OCI-LY1 (cell line): ENCODE results near the gene PARD3.

Experiments used
- H2AFZ ChIP-seq: fragments of 200-600 bp; sonication (generic), shearing (Covaris generic); 2 replicates; pipeline ENCODE4 v1.6.0; 2014; ENCODE audit warnings: antibody characterized with exemption, mild to moderate bottlenecking, low read length
- H3F3A ChIP-seq: fragments of 200-600 bp; sonication (generic), shearing (Covaris generic); 2 replicates; pipeline ENCODE4 v1.6.0; 2014; ENCODE audit warnings: mild to moderate bottlenecking, antibody characterized with exemption, low read length, moderate library complexity; ENCODE audit not compliant: insufficient read depth
- H3K27ac ChIP-seq: fragments of 200-600 bp; sonication (generic); 2 replicates; pipeline ENCODE4 v1.5.1; 2014; ENCODE audit warnings: low read length, mixed run types, mild to moderate bottlenecking, low read depth; ENCODE audit not compliant: poor library complexity, severe bottlenecking
- H3K27me3 ChIP-seq: fragments of 200-600 bp; sonication (generic); 2 replicates; pipeline ENCODE4 v1.6.0; 2014; ENCODE audit warnings: antibody characterized with exemption, mild to moderate bottlenecking, low read length, moderate library complexity; ENCODE audit not compliant: insufficient read depth
- H3K36me3 ChIP-seq: fragments of 200-600 bp; sonication (generic); 2 replicates; pipeline ENCODE4 v1.6.1; 2014; ENCODE audit warnings: mild to moderate bottlenecking, antibody characterized with exemption, low read length, moderate library complexity, mixed read lengths; ENCODE audit not compliant: insufficient read depth
- H3K4me1 ChIP-seq: fragments of 200-600 bp; sonication (generic); 2 replicates; pipeline ENCODE4 v1.5.1; 2014; ENCODE audit warnings: mild to moderate bottlenecking, low read length, moderate library complexity; ENCODE audit not compliant: insufficient read depth, severe bottlenecking
- H3K4me2 ChIP-seq: fragments of 200-600 bp; sonication (generic), shearing (Covaris generic); 2 replicates; pipeline ENCODE4 v1.6.1; 2014; ENCODE audit warnings: low read length
- H3K4me3 ChIP-seq: fragments of 200-600 bp; sonication (generic); 2 replicates; pipeline ENCODE4 v1.5.1; 2014; ENCODE audit warnings: low read length, low read depth, mild to moderate bottlenecking, mixed read lengths; ENCODE audit not compliant: poor library complexity, severe bottlenecking
- H3K79me2 ChIP-seq: fragments of 200-600 bp; shearing (Covaris generic); 2 replicates; pipeline ENCODE4 v1.6.1; 2016; ENCODE audit warnings: mixed run types, low read length, mixed read lengths; ENCODE audit not compliant: insufficient read depth
- H3K9ac ChIP-seq: fragments of 200-600 bp; sonication (generic), shearing (Covaris generic); 2 replicates; pipeline ENCODE4 v1.6.1; 2014; ENCODE audit warnings: mild to moderate bottlenecking, low read length, mixed read lengths
- H3K9me2 ChIP-seq: fragments of 200-600 bp; sonication (generic), shearing (Covaris generic); 2 replicates; pipeline ENCODE4 v1.6.1; 2014; ENCODE audit warnings: low read depth, mild to moderate bottlenecking, low read length, mixed read lengths
- H3K9me3 ChIP-seq: fragments of 200-600 bp; shearing (Covaris generic); 2 replicates; pipeline ENCODE4 v1.6.1; 2014; ENCODE audit warnings: low read length, mixed read lengths
- H4K20me1 ChIP-seq: fragments of 200-600 bp; sonication (generic), shearing (Covaris generic); 2 replicates; pipeline ENCODE4 v1.6.0; 2016; ENCODE audit warnings: mild to moderate bottlenecking, low read length; ENCODE audit not compliant: insufficient read depth
- EZH2 ChIP-seq: fragments of 200-600 bp; sonication (generic), shearing (Covaris generic); IDR thresholded peaks from 2 replicates; pipeline ENCODE4 v1.8.0; 2017; ENCODE audit warnings: borderline replicate concordance, mixed run types, mild to moderate bottlenecking, antibody characterized with exemption, low read length, moderate library complexity, mixed read lengths
- TF ChIP-seq, protein P1 (sequence below): fragments of 200-600 bp; sonication (generic), shearing (Covaris generic); IDR thresholded peaks from 2 replicates; pipeline ENCODE4 v1.5.1; 2017; ENCODE audit warnings: mild to moderate bottlenecking, antibody characterized with exemption, low read length, moderate library complexity, mixed read lengths

PARD3 gene

DNA sequence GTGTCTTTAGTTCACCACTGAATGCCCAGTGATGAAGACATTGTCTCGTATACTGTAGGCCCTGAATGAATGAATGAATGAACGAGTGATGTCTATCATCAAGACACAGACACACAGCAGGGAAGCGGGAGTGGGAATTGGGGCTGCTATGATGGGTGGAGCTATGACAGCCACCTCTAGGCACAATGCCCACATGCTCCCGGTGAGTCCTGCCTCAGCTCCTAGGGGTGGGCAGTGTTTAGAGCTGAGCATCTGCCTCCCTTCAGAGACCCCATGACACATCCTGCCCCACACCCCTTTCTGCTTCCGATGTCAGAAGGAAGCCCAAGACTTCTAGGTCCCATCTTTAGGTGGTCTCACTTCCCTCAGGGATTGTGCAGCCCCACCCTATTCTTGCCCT, 714.1 kb downstream of the PARD3 start:
- TF ChIP-seq, protein P1, sequence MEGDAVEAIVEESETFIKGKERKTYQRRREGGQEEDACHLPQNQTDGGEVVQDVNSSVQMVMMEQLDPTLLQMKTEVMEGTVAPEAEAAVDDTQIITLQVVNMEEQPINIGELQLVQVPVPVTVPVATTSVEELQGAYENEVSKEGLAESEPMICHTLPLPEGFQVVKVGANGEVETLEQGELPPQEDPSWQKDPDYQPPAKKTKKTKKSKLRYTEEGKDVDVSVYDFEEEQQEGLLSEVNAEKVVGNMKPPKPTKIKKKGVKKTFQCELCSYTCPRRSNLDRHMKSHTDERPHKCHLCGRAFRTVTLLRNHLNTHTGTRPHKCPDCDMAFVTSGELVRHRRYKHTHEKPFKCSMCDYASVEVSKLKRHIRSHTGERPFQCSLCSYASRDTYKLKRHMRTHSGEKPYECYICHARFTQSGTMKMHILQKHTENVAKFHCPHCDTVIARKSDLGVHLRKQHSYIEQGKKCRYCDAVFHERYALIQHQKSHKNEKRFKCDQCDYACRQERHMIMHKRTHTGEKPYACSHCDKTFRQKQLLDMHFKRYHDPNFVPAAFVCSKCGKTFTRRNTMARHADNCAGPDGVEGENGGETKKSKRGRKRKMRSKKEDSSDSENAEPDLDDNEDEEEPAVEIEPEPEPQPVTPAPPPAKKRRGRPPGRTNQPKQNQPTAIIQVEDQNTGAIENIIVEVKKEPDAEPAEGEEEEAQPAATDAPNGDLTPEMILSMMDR, result no peak
- TF ChIP-seq EZH2, result no peak
- H3K4me1 ChIP-seq, result no peaks in the 10 kb centered on the region
- H3K4me3 ChIP-seq, result no peak overlapping the region
- no peaks in the 10 kb centered on the region for H4K20me1 ChIP-seq
- H3K9ac ChIP-seq, result no peak overlapping the region
- no peaks in the 10 kb centered on the region for H3F3A ChIP-seq
- no peaks in the 10 kb centered on the region for H3K79me2 ChIP-seq
- no peaks in the 10 kb centered on the region for H3K9me3 ChIP-seq
- no peaks in the 10 kb centered on the region for H3K36me3 ChIP-seq
- no peak overlapping the region for H3K4me2 ChIP-seq
- H3K27ac ChIP-seq, result no peak overlapping the region
- H3K9me2 ChIP-seq, result no peaks in the 10 kb centered on the region
- no peak overlapping the region for H2AFZ ChIP-seq
- no peaks in the 10 kb centered on the region for H3K27me3 ChIP-seq

- Histone ChIP-seq H3K27me3 (no peaks in the 10 kb centered on the region), H3K4me3 (no peak overlapping the region), H3K9ac (no peak overlapping the region), H3K27ac (no peak overlapping the region), H3K4me2 (no peak overlapping the region), H4K20me1 (no peaks in the 10 kb centered on the region), H3K36me3 (no peaks in the 10 kb centered on the region), H3K79me2 (no peaks in the 10 kb centered on the region), H3K9me3 (no peaks in the 10 kb centered on the region), H3K4me1 (no peaks in the 10 kb centered on the region), H2AFZ (no peak overlapping the region), H3F3A (no peaks in the 10 kb centered on the region), H3K9me2 (no peaks in the 10 kb centered on the region)
- no peak for TF ChIP-seq EZH2
- TF ChIP-seq, protein P1, result no peak
These were observed 716.1 kb downstream of the PARD3 start for GRCh38 chr10:34098821-34099567.

DNA sequence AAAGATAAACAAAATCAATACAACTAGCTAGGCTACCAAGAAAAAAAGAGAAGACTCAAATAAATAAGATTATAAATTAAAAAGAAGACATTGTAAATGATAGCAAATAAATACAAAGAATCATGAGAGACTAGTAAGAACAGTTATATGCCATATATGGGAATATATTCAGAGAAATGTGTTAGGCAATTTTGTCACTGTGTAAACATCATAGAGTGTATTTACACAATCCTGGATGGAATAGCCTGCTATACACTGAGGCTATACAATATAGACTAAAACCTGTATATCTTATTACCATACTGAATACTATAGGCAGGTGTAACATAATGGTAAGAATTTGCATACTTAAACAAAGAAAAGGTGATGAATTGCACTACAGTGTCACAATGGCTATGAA, 717.4 kb downstream of the PARD3 start:
- Histone ChIP-seq H3K9me3 (no peaks in the 10 kb centered on the region), H3K27ac (no peak overlapping the region), H3K4me1 (no peaks in the 10 kb centered on the region), H3K4me2 (no peak overlapping the region), H3K9me2 (no peaks in the 10 kb centered on the region), H3F3A (no peaks in the 10 kb centered on the region), H3K9ac (no peak overlapping the region), H3K27me3 (no peaks in the 10 kb centered on the region), H2AFZ (no peak overlapping the region), H3K4me3 (no peak overlapping the region), H3K79me2 (no peaks in the 10 kb centered on the region), H4K20me1 (no peaks in the 10 kb centered on the region), H3K36me3 (no peaks in the 10 kb centered on the region)
- no peak for TF ChIP-seq EZH2
- TF ChIP-seq, protein P1, result no peak
